GM13976 (cell line): ENCODE measurements around the gene PMM2.

Experiments
- DNase-seq: peaks from one replicate; pipeline ENCODE4 v3.0.0; 2012; ENCODE audit warnings: low spot score
- in situ Hi-C: fragments of 300-500 bp; cut with MboI; formaldehyde crosslinking; loops from one replicate; pipeline ENCODE4 v1.12.0; 2022; ENCODE audit warnings: low sequenced_read_pairs, mixed read lengths, inconsistent platforms; ENCODE audit not compliant: unreplicated experiment
- TF ChIP-seq, protein P1 (sequence below): IDR thresholded peaks from 2 replicates; pipeline ENCODE4 v1.5.1; 2012; ENCODE audit warnings: borderline replicate concordance, mild to moderate bottlenecking; ENCODE audit not compliant: insufficient read depth; ENCODE audit errors: extremely low read depth, missing control alignments, control extremely low read depth

The PMM2 gene

GRCh38 chr16:8887952-8888560 is 90.4 kb downstream of the PMM2 start:
- in situ Hi-C loops, result no loop called here
- no peak for DNase-seq
- TF ChIP-seq, protein P1, sequence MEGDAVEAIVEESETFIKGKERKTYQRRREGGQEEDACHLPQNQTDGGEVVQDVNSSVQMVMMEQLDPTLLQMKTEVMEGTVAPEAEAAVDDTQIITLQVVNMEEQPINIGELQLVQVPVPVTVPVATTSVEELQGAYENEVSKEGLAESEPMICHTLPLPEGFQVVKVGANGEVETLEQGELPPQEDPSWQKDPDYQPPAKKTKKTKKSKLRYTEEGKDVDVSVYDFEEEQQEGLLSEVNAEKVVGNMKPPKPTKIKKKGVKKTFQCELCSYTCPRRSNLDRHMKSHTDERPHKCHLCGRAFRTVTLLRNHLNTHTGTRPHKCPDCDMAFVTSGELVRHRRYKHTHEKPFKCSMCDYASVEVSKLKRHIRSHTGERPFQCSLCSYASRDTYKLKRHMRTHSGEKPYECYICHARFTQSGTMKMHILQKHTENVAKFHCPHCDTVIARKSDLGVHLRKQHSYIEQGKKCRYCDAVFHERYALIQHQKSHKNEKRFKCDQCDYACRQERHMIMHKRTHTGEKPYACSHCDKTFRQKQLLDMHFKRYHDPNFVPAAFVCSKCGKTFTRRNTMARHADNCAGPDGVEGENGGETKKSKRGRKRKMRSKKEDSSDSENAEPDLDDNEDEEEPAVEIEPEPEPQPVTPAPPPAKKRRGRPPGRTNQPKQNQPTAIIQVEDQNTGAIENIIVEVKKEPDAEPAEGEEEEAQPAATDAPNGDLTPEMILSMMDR, result no peak

DNA sequence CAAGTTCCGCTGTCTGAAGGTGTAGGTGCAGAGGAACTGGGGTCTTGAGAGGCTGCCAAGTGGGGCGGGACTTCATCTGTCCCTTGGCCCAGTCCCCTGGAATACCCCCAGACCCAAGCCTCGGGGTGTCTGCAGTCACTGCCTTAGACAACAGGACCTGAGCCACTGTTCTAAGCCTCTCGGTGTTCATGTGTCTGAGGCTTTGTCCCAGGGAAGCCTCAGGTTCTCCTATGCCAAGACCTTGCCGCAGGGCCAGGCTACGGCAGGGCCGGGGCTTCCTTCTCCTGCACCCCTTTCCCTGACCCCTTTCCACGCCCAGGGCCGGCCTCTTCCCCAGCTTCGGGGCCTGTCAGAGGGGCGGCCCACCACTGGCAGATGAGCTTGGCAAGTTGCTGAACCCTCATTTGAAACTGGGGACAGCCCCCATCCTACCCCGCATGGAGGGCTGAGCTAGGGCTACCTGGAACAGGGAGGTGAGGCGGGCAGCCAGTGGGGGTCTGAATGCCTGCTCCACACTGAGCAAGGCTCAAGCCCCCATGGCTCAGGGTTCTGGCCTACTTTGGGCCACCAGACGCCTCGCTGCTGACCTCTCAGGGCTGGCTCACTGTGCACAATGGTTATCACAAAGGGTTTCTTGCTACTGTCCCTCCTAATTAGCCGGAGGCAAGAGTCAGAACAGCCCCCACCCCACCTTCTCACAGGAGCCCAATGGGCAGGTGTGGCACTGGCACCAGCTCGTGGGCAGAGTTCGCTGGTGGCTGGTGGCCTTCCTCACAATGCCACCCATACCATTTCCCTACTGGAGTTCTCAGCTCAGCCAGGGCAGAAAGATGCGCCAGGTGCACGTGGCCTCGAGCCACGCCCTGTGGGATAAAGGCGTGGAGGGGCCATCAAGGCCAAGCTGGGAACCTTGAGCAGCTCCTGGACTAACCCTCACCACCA is 91.6 kb downstream of the PMM2 start:
- in situ Hi-C loops, result no loop called here
- TF ChIP-seq, protein P1, result no peak
- no peak for DNase-seq

DNA sequence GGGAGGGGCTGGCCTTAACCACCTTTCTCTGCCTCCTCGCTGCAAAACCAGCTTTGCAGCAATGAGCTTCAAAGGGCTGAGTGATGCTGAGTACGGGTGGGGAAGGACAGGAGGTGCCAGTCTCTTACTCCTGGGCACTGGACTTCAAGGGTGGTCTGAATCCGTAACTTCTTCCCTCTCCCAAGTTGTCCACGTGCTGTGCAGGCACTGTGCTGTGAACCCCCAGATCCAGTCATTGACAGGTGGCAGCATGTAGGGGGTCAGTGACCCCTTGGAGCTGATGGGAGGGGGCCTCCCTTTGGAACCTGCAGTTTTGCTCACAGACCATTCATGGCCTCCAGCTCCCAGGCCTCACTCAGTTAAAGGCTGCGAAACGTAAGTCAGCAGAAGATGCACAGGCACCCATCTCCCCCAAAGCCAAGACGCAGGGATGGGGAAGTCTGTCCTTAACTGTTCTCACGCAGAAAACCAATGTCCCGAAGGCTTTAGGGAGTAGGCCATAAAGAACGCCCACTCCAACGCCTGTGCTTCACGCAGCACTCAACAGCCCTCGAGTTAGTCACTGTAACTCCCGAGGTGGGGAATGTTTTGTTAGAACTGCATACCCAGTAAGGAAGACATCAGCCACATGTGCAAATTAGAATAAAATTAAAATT is 92.4 kb downstream of the PMM2 start:
- in situ Hi-C loops, result no loop called here
- no peak for DNase-seq
- TF ChIP-seq, protein P1, result no peak

GRCh38 chr16:8890549-8890921 is 92.9 kb downstream of the PMM2 start:
- in situ Hi-C loops, result no loop called here
- TF ChIP-seq, protein P1, result no peak
- DNase-seq, result no peak

DNA sequence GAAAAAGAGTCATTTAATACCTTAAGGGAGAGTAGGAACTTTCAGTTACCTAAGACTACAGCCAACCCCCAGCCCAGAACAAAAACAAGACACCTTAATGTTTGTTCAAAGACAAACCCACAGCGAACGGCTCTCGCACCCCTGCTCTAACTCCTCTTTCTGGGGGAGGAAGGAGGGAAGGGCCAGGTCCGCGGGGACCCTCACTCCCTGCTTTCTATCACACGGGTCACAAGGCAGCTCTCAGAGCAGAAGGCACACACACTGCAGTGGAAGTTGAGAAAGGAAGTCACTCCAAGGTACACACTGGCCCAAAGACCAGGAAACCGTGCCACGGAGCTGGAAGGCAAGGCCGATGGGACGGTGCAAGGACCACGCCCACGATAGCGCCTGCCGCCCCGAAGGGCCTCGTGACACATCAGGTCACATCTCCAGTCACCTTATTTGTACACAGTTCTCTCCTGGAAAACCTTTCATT is 94.5 kb downstream of the PMM2 start:
- in situ Hi-C loops, result no loop called here
- DNase-seq, result peak; percentile 58
- TF ChIP-seq, protein P1, result no peak

DNA sequence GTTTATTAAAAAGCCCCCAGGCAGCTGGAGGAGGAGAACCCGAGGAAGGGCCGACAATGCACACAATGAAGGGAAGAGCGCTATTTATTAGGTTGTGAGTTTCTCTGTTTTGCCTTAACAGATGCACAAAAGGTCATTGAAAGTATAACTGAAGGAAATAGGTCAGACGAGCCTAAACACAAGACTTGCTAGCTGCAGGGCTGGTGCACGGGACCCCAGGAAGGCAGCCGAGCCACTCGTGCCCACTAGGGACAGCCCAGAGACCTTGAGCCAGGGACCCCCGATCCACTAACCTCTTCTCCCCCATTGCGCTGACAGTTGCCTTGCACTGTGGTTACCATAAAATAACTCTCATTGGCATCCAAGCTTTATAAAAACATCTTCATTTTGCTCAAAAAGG is 95.8 kb downstream of the PMM2 start:
- in situ Hi-C loops, result no loop called here
- no peak for DNase-seq
- TF ChIP-seq, protein P1, result no peak
